ENCODE measurements around the gene WDR72.

The WDR72 gene

GRCh38 chr15:53611145-53611920, 148.1 kb downstream of the WDR72 start:
- peak; percentile 21 for DNase-seq (ENCODE audit: low read depth)
- TF ChIP-seq, protein P1, sequence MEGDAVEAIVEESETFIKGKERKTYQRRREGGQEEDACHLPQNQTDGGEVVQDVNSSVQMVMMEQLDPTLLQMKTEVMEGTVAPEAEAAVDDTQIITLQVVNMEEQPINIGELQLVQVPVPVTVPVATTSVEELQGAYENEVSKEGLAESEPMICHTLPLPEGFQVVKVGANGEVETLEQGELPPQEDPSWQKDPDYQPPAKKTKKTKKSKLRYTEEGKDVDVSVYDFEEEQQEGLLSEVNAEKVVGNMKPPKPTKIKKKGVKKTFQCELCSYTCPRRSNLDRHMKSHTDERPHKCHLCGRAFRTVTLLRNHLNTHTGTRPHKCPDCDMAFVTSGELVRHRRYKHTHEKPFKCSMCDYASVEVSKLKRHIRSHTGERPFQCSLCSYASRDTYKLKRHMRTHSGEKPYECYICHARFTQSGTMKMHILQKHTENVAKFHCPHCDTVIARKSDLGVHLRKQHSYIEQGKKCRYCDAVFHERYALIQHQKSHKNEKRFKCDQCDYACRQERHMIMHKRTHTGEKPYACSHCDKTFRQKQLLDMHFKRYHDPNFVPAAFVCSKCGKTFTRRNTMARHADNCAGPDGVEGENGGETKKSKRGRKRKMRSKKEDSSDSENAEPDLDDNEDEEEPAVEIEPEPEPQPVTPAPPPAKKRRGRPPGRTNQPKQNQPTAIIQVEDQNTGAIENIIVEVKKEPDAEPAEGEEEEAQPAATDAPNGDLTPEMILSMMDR (conservative IDR thresholded peaks at IDR 0.05; ENCODE audit: low read depth, low read length): no peak
- H3K4me3 ChIP-seq (ENCODE audit: low read depth, low read length): no peak overlapping the region

- no peak for DNase-seq (ENCODE audit: low read depth)
- no peak overlapping the region for H3K4me3 ChIP-seq (ENCODE audit: low read depth, low read length)
- TF ChIP-seq, protein P1 (conservative IDR thresholded peaks at IDR 0.05; ENCODE audit: low read depth, low read length): no peak
Observed at GRCh38 chr15:53591041-53591440, 168.4 kb downstream of the WDR72 start.

GRCh38 chr15:53590380-53590779, 169.1 kb downstream of the WDR72 start:
- TF ChIP-seq, protein P1 (conservative IDR thresholded peaks at IDR 0.05; ENCODE audit: low read depth, low read length): no peak
- no peak overlapping the region for H3K4me3 ChIP-seq (ENCODE audit: low read depth, low read length)
- no peak for DNase-seq (ENCODE audit: low read depth)

- DNase-seq (ENCODE audit: low read depth): no peak
- TF ChIP-seq, protein P1 (conservative IDR thresholded peaks at IDR 0.05; ENCODE audit: low read depth, low read length): no peak
Observed at GRCh38 chr15:53589520-53590057, 169.9 kb downstream of the WDR72 start.

GRCh38 chr15:53588773-53589172, 170.7 kb downstream of the WDR72 start:
- peak; percentile 40 for DNase-seq (ENCODE audit: low read depth)
- H3K4me3 ChIP-seq (ENCODE audit: low read depth, low read length): no peak overlapping the region
- TF ChIP-seq, protein P1 (conservative IDR thresholded peaks at IDR 0.05; ENCODE audit: low read depth, low read length): no peak

More at GRCh38 chr15:53589520-53590057, 169.9 kb downstream of the WDR72 start:
- H3K4me3 ChIP-seq (ENCODE audit: low read depth, low read length): no peak overlapping the region

DNA sequence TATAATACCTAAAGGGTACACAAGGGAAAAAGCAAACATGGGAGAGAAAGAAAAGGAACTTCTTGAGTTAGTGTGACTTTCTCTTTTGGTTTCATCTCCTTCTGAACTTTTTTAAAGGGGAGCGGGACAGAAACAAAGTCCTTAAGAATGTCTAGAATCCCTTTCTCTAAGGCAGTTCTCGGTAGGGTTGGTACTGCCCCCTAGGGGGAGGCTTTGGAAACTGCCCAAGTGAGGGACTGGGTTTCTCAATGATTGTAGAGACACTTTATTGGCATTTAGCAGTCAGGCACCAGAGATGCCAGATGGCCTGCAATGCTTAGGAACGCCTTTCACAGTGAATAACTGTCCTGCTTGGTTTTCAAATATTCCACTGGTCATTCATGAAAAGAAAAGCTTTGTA, 172.7 kb downstream of the WDR72 start:
- peak; percentile 6 for DNase-seq (ENCODE audit: low read depth)
- TF ChIP-seq, protein P1 (conservative IDR thresholded peaks at IDR 0.05; ENCODE audit: low read depth, low read length): peak; percentile 29

DNA sequence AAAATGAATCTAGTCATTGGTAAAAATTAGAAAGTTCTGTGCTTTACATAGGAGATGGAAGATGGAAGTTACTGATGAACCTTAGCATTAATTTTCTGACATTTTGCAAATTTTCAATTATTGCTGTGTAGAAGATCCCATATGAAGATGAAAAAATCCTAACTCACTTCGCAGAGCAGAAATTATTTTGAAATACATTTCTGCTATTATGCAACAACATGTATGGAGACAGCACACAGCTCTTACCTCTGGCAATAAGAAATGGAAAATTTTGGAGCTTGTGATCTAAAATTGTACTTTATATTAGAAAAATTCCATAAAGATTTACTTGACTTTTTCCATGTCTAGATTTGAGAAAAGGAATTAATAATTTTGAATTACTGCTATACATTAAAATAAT, 177.9 kb downstream of the WDR72 start:
- DNase-seq (ENCODE audit: low read depth): no peak
- TF ChIP-seq, protein P1 (conservative IDR thresholded peaks at IDR 0.05; ENCODE audit: low read depth, low read length): no peak
- H3K4me3 ChIP-seq (ENCODE audit: low read depth, low read length): no peak overlapping the region

More for the DNA sequence above, 172.7 kb downstream of the WDR72 start:
- H3K4me3 ChIP-seq (ENCODE audit: low read depth, low read length): no peak overlapping the region

All from choroid plexus epithelial cell (primary cell).